ENCODE results near the gene RPRD2. TPM values are rescaled to one million over a fixed set of nuclear protein-coding genes. Genes with fewer than 3 reads are reported as not detected.

RPRD2 gene
- total and polyA plus RNA-seq, 2 of the 4 experiments (the other 2 are of a cell fraction), result 3.9 to 11.6 TPM

DNA sequence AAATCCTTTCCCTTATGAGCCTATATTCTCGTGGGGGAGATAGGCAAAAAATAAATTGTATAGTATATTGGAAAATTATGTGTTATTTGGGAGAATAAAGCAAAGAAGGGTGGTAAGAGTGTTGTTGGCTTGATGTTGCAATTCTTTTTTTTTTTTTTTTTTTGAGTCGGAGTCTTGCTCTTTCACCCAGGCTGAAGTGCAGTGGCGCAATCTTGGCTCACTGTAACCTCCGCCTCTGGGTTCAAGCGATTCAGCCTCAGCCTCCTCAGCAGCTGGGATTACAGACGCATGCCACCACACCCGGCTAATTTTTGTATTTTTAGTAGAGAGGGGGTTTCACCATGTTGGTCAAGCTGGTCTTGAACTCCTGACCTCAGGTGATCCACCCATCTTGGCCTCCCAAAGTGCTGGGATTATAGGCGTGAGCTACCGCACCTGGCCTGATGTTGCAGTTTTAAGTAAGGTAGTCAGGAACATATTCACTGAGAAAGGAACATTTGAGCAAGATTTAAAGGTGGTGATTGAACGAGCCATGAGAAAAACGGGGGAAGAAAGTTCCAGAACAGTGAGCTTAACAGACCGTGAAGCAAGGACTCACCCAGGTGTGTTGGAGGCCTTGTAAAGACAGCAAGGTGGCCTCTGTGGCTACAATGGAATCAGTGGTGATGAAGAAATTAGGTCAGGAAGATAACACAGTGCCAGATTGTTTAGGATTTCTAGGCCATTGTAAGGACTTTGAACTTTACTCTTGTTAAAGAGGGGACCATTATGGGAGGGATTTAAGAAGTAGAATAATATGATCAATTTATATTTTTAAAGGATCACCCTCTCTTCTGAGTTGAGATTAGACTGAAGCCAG lies 45.8 kb downstream of the RPRD2 start:
- H3K9me1 ChIP-seq (ENCODE audit: insufficient read depth, low read length), result peaks cover 5% of the 10 kb centered on the region; the same call in 1 of the 2 replicates
- ChIA-PET POLR2A (ENCODE audit: unreplicated experiment) (no interaction called here), CTCF (no interaction called here)
- no peak overlapping the region for H3K4ac ChIP-seq (ENCODE audit: low read depth, low read length)
- no peak overlapping the region for H2AFZ ChIP-seq (replicated peaks; ENCODE audit: low read length, poor library complexity)
- H3K18ac ChIP-seq (ENCODE audit: low read depth, low read length), result no peak overlapping the region
- H3K27me3 ChIP-seq (ENCODE audit: control insufficient read depth, insufficient read depth, low read length), result no peaks in the 10 kb centered on the region
- no peaks in the 10 kb centered on the region for H3K9me3 ChIP-seq (ENCODE audit: control insufficient read depth, insufficient read depth, low read length)
- no peak overlapping the region for H3K27ac ChIP-seq (ENCODE audit: insufficient read depth, low read length)
- H2BK5ac ChIP-seq (ENCODE audit: low read depth, low read length, poor library complexity, severe bottlenecking), result no peak overlapping the region
- H3K9ac ChIP-seq (ENCODE audit: low read depth, low read length), result no peak overlapping the region
- no peak overlapping the region for H3K4me2 ChIP-seq (ENCODE audit: low read depth, low read length)
- H4K91ac ChIP-seq (ENCODE audit: insufficient read depth, low read depth, low read length), result no peak overlapping the region
- peaks cover 4% of the 10 kb centered on the region for H3K4me1 ChIP-seq (ENCODE audit: control insufficient read depth, insufficient read depth, low read length)
- intact Hi-C loops (cut with micrococcal nuclease), result no loop called here
- 100% methylated on average over 1 of the region's 12 CpGs; no CpG with 5 or more reads in 1 of the 2 experiments for WGBS, 2 experiments (ENCODE audit: extremely low coverage in 2 of 2, insufficient read length in 1 of 2)
- ATAC-seq (ENCODE audit: low read depth) (no peak), DNase-seq (no peak)
- no peak overlapping the region for H3K56ac ChIP-seq (ENCODE audit: extremely low read depth, insufficient read depth, low read length)
- TF ChIP-seq RAD21 (IDR thresholded peaks at IDR 0.05; ENCODE audit: low read length) (no peak), SMC3 (IDR thresholded peaks at IDR 0.05; ENCODE audit: low read depth, low read length) (no peak), FOS (IDR thresholded peaks at IDR 0.05; ENCODE audit: low read depth, low read length) (no peak), RCOR1 (IDR thresholded peaks at IDR 0.05; ENCODE audit: insufficient replicate concordance, low read length) (no peak), MAZ (IDR thresholded peaks at IDR 0.05; ENCODE audit: borderline replicate concordance, low read depth, low read length) (no peak), POLR2A (IDR thresholded peaks at IDR 0.05; ENCODE audit: low read depth, low read length) (no peak), CEBPB (IDR thresholded peaks at IDR 0.05; ENCODE audit: low read depth, low read length) (peak; percentile 14; the same call in 1 of the 2 replicates)
- TF ChIP-seq, protein P1, sequence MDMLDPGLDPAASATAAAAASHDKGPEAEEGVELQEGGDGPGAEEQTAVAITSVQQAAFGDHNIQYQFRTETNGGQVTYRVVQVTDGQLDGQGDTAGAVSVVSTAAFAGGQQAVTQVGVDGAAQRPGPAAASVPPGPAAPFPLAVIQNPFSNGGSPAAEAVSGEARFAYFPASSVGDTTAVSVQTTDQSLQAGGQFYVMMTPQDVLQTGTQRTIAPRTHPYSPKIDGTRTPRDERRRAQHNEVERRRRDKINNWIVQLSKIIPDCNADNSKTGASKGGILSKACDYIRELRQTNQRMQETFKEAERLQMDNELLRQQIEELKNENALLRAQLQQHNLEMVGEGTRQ (IDR thresholded peaks at IDR 0.05; ENCODE audit: low read depth, low read length), result no peak
- H2AK5ac ChIP-seq (ENCODE audit: low read depth, low read length), result no peak overlapping the region
- no peak overlapping the region for H2BK15ac ChIP-seq (ENCODE audit: low read depth, low read length)
- no peak overlapping the region for H2BK20ac ChIP-seq (ENCODE audit: low read depth, low read length)
- in situ Hi-C loops (cut with MboI; ENCODE audit: low sequenced_read_pairs), result no loop called here
- H4K20me1 ChIP-seq (ENCODE audit: insufficient read depth, low read length), result peaks cover 21% of the 10 kb centered on the region; the same call in 1 of the 2 replicates
- BruUV-seq (replicated peaks), result no TSS peak
- no peak overlapping the region for H2BK120ac ChIP-seq (ENCODE audit: low read depth, low read length)
- dilution Hi-C loops (cut with HindIII; ENCODE audit: low sequenced_read_pairs, unreplicated experiment), result no loop called here
- H3K14ac ChIP-seq (replicated peaks; ENCODE audit: low read depth, low read length), result no peak overlapping the region
- H4K8ac ChIP-seq (ENCODE audit: low read depth in 2 of 2, low read length in 2 of 2), result no peak overlapping the region
- no peak overlapping the region for H4K5ac ChIP-seq (ENCODE audit: low read depth, low read length)
- H3K4me3 ChIP-seq (ENCODE audit: insufficient read depth, low read depth, low read length), result no peak overlapping the region
- no peaks in the 10 kb centered on the region for H3K36me3 ChIP-seq (ENCODE audit: control insufficient read depth, insufficient read depth, low read length)
- peaks cover 33 to 45% of the 10 kb centered on the region in 2 experiments for H3K79me1 ChIP-seq (ENCODE audit: low read depth in 1 of 2, low read length in 2 of 2)
- no peak overlapping the region for H2AK9ac ChIP-seq (replicated peaks; ENCODE audit: low read depth, low read length, poor library complexity)
- no peak overlapping the region for H3K23ac ChIP-seq (ENCODE audit: low read depth, low read length)

Data from IMR-90 (cell line).